ENCODE results near the gene ARHGEF33. TPM values are rescaled to one million over a fixed set of nuclear protein-coding genes. Genes with fewer than 3 reads are reported as not detected.

Gene ARHGEF33
- total and polyA plus RNA-seq, 2 of the 8 experiments (the other 6 are each of a cell fraction or from before 2014, with no cell fraction given), result 0.09 to 0.95 TPM

- Histone ChIP-seq H3K56ac (replicated peaks; ENCODE audit: insufficient read length, low read depth, low read length) (no peak overlapping the region), H4K91ac (replicated peaks; ENCODE audit: insufficient read length, low read length) (peak overlapping the region; percentile 76), H3K4me1 (replicated peaks in 1 of 4; ENCODE audit: control insufficient read depth in 3 of 4, insufficient read depth in 4 of 4, low read length in 3 of 4) (peaks cover 0 to 5% (median under 1%) of the 10 kb centered on the region in 4 experiments; a peak in 1 of 7 replicates), H3K36me3 (ENCODE audit: control insufficient read depth in 2 of 4, insufficient read depth in 4 of 4, low read length in 3 of 4) (no peaks in the 10 kb centered on the region; a peak in 1 of 8 replicates), H3K9ac (replicated peaks in 1 of 4; ENCODE audit: extremely low read depth in 1 of 4, low read depth in 3 of 4, low read length in 3 of 4) (peak overlapping the region in 1 of 4 experiments; percentile 6; a peak in 2 of 7 replicates), H2AFZ (ENCODE audit: low read length) (peak overlapping the region; percentile 76; the same call in 1 of the 2 replicates), H2BK5ac (ENCODE audit: low read depth, low read length) (no peak overlapping the region), H3K27me3 (replicated peaks in 1 of 4; ENCODE audit: control insufficient read depth in 3 of 4, extremely low read depth in 1 of 4, insufficient read depth in 3 of 4, low read length in 3 of 4) (peaks cover 2 to 28% (median 23%) of the 10 kb centered on the region in 4 experiments), H2BK15ac (ENCODE audit: low read length) (0 out of 2 replicates have a peak overlapping the region, but pooled peaks have one; percentile 40), H4K8ac (ENCODE audit: extremely low read depth, insufficient read depth, low read length) (peak overlapping the region; percentile 91), H3K9me3 (ENCODE audit: insufficient read depth in 2 of 2, low read depth in 1 of 2, low read length in 1 of 2) (peaks cover 0 to 7% of the 10 kb centered on the region in 2 experiments; a peak in 1 of 4 replicates), H2BK20ac (ENCODE audit: low read length) (no peak overlapping the region), H3K23ac (ENCODE audit: insufficient read length) (no peak overlapping the region), H2BK12ac (ENCODE audit: low read depth, low read length) (no peak overlapping the region), H3K18ac (ENCODE audit: extremely low read depth, low read length) (peak overlapping the region; percentile 76), H3K23me2 (ENCODE audit: low read depth, low read length) (no peaks in the 10 kb centered on the region), H4K20me1 (replicated peaks in 1 of 2; ENCODE audit: control insufficient read depth in 1 of 2, insufficient read depth in 2 of 2, low read length in 2 of 2) (no peaks in the 10 kb centered on the region), H4K5ac (ENCODE audit: insufficient read length, low read depth, low read length) (no peak overlapping the region), H3K14ac (ENCODE audit: insufficient read length) (no peak overlapping the region), H3K79me1 (ENCODE audit: low read depth, low read length) (no peaks in the 10 kb centered on the region), H3K27ac (ENCODE audit: low read depth, low read length) (no peak overlapping the region), H2AK5ac (ENCODE audit: low read depth, low read length) (no peak overlapping the region), H3K4ac (replicated peaks; ENCODE audit: insufficient read length, low read depth, low read length) (no peak overlapping the region), H3K4me3 (ENCODE audit: extremely low read depth in 1 of 4, insufficient read depth in 2 of 4, low read depth in 3 of 4, low read length in 4 of 4) (peak overlapping the region; percentile 25 to 54 (median 34)), H3K79me2 (ENCODE audit: control insufficient read depth in 1 of 2, insufficient read depth in 2 of 2, low read length in 2 of 2) (no peaks in the 10 kb centered on the region), H3K4me2 (ENCODE audit: insufficient read depth in 1 of 2, low read depth in 2 of 2, low read length in 2 of 2) (peak overlapping the region; percentile 68), H2BK120ac (replicated peaks; ENCODE audit: low read depth, low read length) (no peak overlapping the region)
- CTCF ChIA-PET (ENCODE audit: partially characterized antibody), result interaction anchor here (0.6 to 4.1 kb wide), 7 partner anchors 10 to 146 kb away, joined by 3 to 48 read pairs (median 4); no protein-coding TSS in a partner anchor
- POLR2A ChIA-PET (ENCODE audit: partially characterized antibody), result interaction anchor here (0.6 to 2.1 kb wide), 8 partner anchors 8 to 747 kb away, joined by 3 to 9 read pairs (median 4); partner anchors contain the start of gene SRSF7
- FAIRE-seq (no peak), DNase-seq (ENCODE audit: low read depth in 1 of 2, low spot score in 2 of 2) (peak; percentile 68 to 76)
- WGBS, 2 experiments (ENCODE audit: extremely low coverage in 1 of 2, insufficient coverage in 1 of 2, insufficient read length in 1 of 2, insufficient replicate concordance in 2 of 2, low coverage in 1 of 2, low lambda C conversion rate in 2 of 2, missing lambda C conversion rate in 1 of 2), result 28% methylated on average over 81 of the region's 97 CpGs; no CpG with 5 or more reads in 1 of the 2 experiments
- no peak for TF ChIP-seq RFX5 (IDR thresholded peaks at IDR 0.05; ENCODE audit: borderline replicate concordance, low read depth, low read length)
- TF ChIP-seq TAF7 (optimal IDR thresholded peaks at IDR 0.05; ENCODE audit: borderline replicate concordance, low read depth, low read length), result no peak
- TF ChIP-seq SRF (IDR thresholded peaks at IDR 0.05; ENCODE audit: low read depth, low read length), result no peak
- TF ChIP-seq SP2 (IDR thresholded peaks at IDR 0.05; ENCODE audit: low read length), result no peak
- TF ChIP-seq, protein P1, sequence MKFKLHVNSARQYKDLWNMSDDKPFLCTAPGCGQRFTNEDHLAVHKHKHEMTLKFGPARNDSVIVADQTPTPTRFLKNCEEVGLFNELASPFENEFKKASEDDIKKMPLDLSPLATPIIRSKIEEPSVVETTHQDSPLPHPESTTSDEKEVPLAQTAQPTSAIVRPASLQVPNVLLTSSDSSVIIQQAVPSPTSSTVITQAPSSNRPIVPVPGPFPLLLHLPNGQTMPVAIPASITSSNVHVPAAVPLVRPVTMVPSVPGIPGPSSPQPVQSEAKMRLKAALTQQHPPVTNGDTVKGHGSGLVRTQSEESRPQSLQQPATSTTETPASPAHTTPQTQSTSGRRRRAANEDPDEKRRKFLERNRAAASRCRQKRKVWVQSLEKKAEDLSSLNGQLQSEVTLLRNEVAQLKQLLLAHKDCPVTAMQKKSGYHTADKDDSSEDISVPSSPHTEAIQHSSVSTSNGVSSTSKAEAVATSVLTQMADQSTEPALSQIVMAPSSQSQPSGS (IDR thresholded peaks at IDR 0.05; ENCODE audit: low read length), result no peak
- 0 out of 2 replicates have a peak, but pooled peaks have one; percentile 1 for TF ChIP-seq CHD2 (IDR thresholded peaks at IDR 0.05; ENCODE audit: low read length)
- TF ChIP-seq KDM5A (IDR thresholded peaks at IDR 0.05; ENCODE audit: low read length), result no peak
- peak; percentile 35; the same call in 1 of the 2 replicates for TF ChIP-seq GTF2F1 (IDR thresholded peaks at IDR 0.05; ENCODE audit: borderline replicate concordance, low read depth, low read length)
- TF ChIP-seq CEBPB (IDR thresholded peaks at IDR 0.05; ENCODE audit: low read depth, low read length), result no peak
- TF ChIP-seq YY1 (IDR thresholded peaks at IDR 0.05; ENCODE audit: low read depth, low read length), result no peak
- TF ChIP-seq POLR2A (IDR thresholded peaks at IDR 0.05; ENCODE audit: control extremely low read depth in 1 of 2, low read depth in 2 of 2, low read length in 2 of 2), result no peak
These were observed 70.4 kb downstream of the ARHGEF33 start for GRCh38 chr2:38959938-38960608.
